ENCODE results near the gene TMEM184B.

The TMEM184B gene

GRCh38 chr22:38192475-38192863, 80.3 kb downstream of the TMEM184B start:
- Histone ChIP-seq H3K27me3 (no peaks in the 10 kb centered on the region), H3K36me3 (no peaks in the 10 kb centered on the region), H3K4me1 (peaks cover 6% of the 10 kb centered on the region), H3K9me3 (no peaks in the 10 kb centered on the region), H3K4me3 (ENCODE audit: low read depth, low read length) (no peak overlapping the region)
- DNase-seq, result no peak
- no peak for TF ChIP-seq CTCF (IDR thresholded peaks at IDR 0.05; ENCODE audit: low read depth, low read length)

- no peaks in the 10 kb centered on the region for H3K27me3 ChIP-seq
- H3K36me3 ChIP-seq, result no peaks in the 10 kb centered on the region
- H3K9me3 ChIP-seq, result no peaks in the 10 kb centered on the region
- DNase-seq, result no peak
- peaks cover 6% of the 10 kb centered on the region for H3K4me1 ChIP-seq
- H3K4me3 ChIP-seq (ENCODE audit: low read depth, low read length), result no peak overlapping the region
- no peak for TF ChIP-seq CTCF (IDR thresholded peaks at IDR 0.05; ENCODE audit: low read depth, low read length)
Measured at GRCh38 chr22:38191731-38192474, 80.9 kb downstream of the TMEM184B start.

- no peak for DNase-seq
- H3K4me3 ChIP-seq (ENCODE audit: low read depth, low read length), result no peak overlapping the region
- H3K27me3 ChIP-seq, result no peaks in the 10 kb centered on the region
- H3K9me3 ChIP-seq, result no peaks in the 10 kb centered on the region
- no peaks in the 10 kb centered on the region for H3K36me3 ChIP-seq
- TF ChIP-seq CTCF (IDR thresholded peaks at IDR 0.05; ENCODE audit: low read depth, low read length), result no peak
- H3K4me1 ChIP-seq, result peaks cover 6% of the 10 kb centered on the region
Measured at GRCh38 chr22:38191055-38191454, 81.8 kb downstream of the TMEM184B start.

GRCh38 chr22:38190581-38190980, 82.2 kb downstream of the TMEM184B start:
- Histone ChIP-seq H3K4me3 (ENCODE audit: low read depth, low read length) (no peak overlapping the region), H3K36me3 (no peaks in the 10 kb centered on the region), H3K4me1 (peaks cover 6% of the 10 kb centered on the region), H3K9me3 (no peaks in the 10 kb centered on the region), H3K27me3 (no peaks in the 10 kb centered on the region)
- DNase-seq, result no peak
- TF ChIP-seq CTCF (IDR thresholded peaks at IDR 0.05; ENCODE audit: low read depth, low read length), result no peak

- TF ChIP-seq CTCF (IDR thresholded peaks at IDR 0.05; ENCODE audit: low read depth, low read length), result no peak
- H3K27me3 ChIP-seq, result no peaks in the 10 kb centered on the region
- H3K9me3 ChIP-seq, result no peaks in the 10 kb centered on the region
- DNase-seq, result no peak
- H3K4me1 ChIP-seq, result no peaks in the 10 kb centered on the region; the same call in 1 of the 2 replicates
- no peak overlapping the region for H3K4me3 ChIP-seq (ENCODE audit: low read depth, low read length)
- H3K36me3 ChIP-seq, result no peaks in the 10 kb centered on the region
Measured at GRCh38 chr22:38189104-38189503, 83.7 kb downstream of the TMEM184B start.

- Histone ChIP-seq H3K9me3 (no peaks in the 10 kb centered on the region), H3K27me3 (no peaks in the 10 kb centered on the region), H3K4me3 (ENCODE audit: low read depth, low read length) (no peak overlapping the region), H3K36me3 (no peaks in the 10 kb centered on the region), H3K4me1 (no peaks in the 10 kb centered on the region)
- DNase-seq, result no peak
- TF ChIP-seq CTCF (IDR thresholded peaks at IDR 0.05; ENCODE audit: low read depth, low read length), result no peak
Measured at GRCh38 chr22:38187413-38188212, 85.2 kb downstream of the TMEM184B start.

Data from BE2C (cell line).